Measurements from ENCODE around the gene FAM110A.

Gene FAM110A

DNA sequence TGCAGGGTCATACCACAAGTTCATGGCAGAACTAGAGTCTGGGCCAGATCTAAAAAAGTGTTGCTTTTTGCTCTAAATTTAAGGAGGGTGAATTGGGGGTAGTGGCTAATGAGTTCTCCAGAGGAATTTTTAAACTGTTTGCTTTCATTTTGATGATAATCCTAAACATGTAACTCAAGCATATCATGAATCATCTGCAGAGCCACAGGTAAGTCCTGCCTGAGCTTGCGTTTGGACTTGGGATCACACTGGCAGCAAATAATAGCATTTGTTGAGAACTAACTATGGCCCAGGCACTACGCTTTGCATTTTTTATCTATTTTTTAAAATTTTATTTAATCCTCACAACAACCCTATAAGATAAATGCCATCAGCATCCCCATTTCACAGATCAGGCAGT lies 27.4 kb downstream of the FAM110A start:
- DNase-seq (ENCODE audit: extremely low spot score): no peak
- ChIA-PET POLR2A (no interaction called here), CTCF (no interaction called here)
- no peak for TF ChIP-seq HDGF (IDR thresholded peaks at IDR 0.05; ENCODE audit: borderline replicate concordance)
- TF ChIP-seq SP1 (IDR thresholded peaks at IDR 0.05): no peak
- no peak for TF ChIP-seq ARNT (IDR thresholded peaks at IDR 0.05)
- TF ChIP-seq, protein P1, sequence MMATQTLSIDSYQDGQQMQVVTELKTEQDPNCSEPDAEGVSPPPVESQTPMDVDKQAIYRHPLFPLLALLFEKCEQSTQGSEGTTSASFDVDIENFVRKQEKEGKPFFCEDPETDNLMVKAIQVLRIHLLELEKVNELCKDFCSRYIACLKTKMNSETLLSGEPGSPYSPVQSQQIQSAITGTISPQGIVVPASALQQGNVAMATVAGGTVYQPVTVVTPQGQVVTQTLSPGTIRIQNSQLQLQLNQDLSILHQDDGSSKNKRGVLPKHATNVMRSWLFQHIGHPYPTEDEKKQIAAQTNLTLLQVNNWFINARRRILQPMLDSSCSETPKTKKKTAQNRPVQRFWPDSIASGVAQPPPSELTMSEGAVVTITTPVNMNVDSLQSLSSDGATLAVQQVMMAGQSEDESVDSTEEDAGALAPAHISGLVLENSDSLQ (IDR thresholded peaks at IDR 0.05): no peak
- no peak for TF ChIP-seq ELF4 (IDR thresholded peaks at IDR 0.05)
- no peak for TF ChIP-seq SUZ12 (IDR thresholded peaks at IDR 0.05)
- TF ChIP-seq NFRKB (IDR thresholded peaks at IDR 0.05): no peak
- no peak for TF ChIP-seq TARDBP (IDR thresholded peaks at IDR 0.05)
- no peak for TF ChIP-seq LEF1 (IDR thresholded peaks at IDR 0.05; ENCODE audit: borderline replicate concordance)
- TF ChIP-seq ZNF384 (IDR thresholded peaks at IDR 0.05): no peak

DNA sequence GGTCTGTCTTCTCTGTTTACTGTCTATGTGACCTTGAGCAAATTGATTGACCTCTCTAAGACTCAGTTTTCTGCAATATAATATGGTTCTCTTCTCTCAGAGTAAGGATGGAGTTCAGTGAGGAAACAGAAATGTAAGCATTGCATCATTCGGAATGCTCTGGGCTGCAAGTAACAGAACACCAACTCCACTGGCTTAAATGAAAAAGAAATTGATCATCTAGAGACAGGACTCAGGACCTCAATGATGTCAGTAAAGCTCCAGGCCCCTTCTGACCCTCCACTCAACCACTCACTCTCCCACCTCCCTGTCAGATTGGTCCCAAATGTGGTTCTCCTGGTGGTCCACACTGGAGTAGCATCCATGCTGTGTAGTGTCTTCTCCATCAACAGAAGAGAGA lies 31.9 kb downstream of the FAM110A start:
- ChIA-PET POLR2A (no interaction called here), CTCF (no interaction called here)
- TF ChIP-seq ZNF384 (IDR thresholded peaks at IDR 0.05): no peak
- TF ChIP-seq ARNT (IDR thresholded peaks at IDR 0.05): no peak
- TF ChIP-seq BHLHE40 (IDR thresholded peaks at IDR 0.05; ENCODE audit: borderline replicate concordance): no peak
- TF ChIP-seq SP1 (IDR thresholded peaks at IDR 0.05): no peak
- DNase-seq (ENCODE audit: extremely low spot score): no peak

- ChIA-PET CTCF (no interaction called here), POLR2A (no interaction called here)
- DNase-seq (ENCODE audit: extremely low spot score): no peak
- no peak for TF ChIP-seq FOXM1 (IDR thresholded peaks at IDR 0.05; ENCODE audit: borderline replicate concordance)
- no peak for TF ChIP-seq L3MBTL2 (conservative IDR thresholded peaks at IDR 0.05)
- TF ChIP-seq, protein P1 (IDR thresholded peaks at IDR 0.05): no peak
- no peak for TF ChIP-seq SP1 (IDR thresholded peaks at IDR 0.05)
- no peak for TF ChIP-seq CTBP1 (IDR thresholded peaks at IDR 0.05; ENCODE audit: borderline replicate concordance)
- no peak for TF ChIP-seq HDGF (IDR thresholded peaks at IDR 0.05; ENCODE audit: borderline replicate concordance)
- no peak for TF ChIP-seq FOXK2 (IDR thresholded peaks at IDR 0.05)
- no peak for TF ChIP-seq TARDBP (IDR thresholded peaks at IDR 0.05)
- no peak for TF ChIP-seq NFRKB (IDR thresholded peaks at IDR 0.05)
- TF ChIP-seq LEF1 (IDR thresholded peaks at IDR 0.05; ENCODE audit: borderline replicate concordance): no peak
- no peak for TF ChIP-seq FOXA1 (IDR thresholded peaks at IDR 0.05)
- no peak for TF ChIP-seq BHLHE40 (IDR thresholded peaks at IDR 0.05; ENCODE audit: borderline replicate concordance)
- no peak for TF ChIP-seq ELF4 (IDR thresholded peaks at IDR 0.05)
These were observed 34.8 kb downstream of the FAM110A start for GRCh38 chr20:868279-868678.

GRCh38 chr20:869606-870005 lies 36.1 kb downstream of the FAM110A start:
- POLR2A ChIA-PET: no interaction called here
- TF ChIP-seq LEF1 (IDR thresholded peaks at IDR 0.05; ENCODE audit: borderline replicate concordance): no peak
- no peak for TF ChIP-seq CTBP1 (IDR thresholded peaks at IDR 0.05; ENCODE audit: borderline replicate concordance)
- no peak for TF ChIP-seq BHLHE40 (IDR thresholded peaks at IDR 0.05; ENCODE audit: borderline replicate concordance)
- TF ChIP-seq TARDBP (IDR thresholded peaks at IDR 0.05): no peak
- no peak for TF ChIP-seq FOXK2 (IDR thresholded peaks at IDR 0.05)
- TF ChIP-seq HDGF (IDR thresholded peaks at IDR 0.05; ENCODE audit: borderline replicate concordance): no peak
- no peak for TF ChIP-seq NFRKB (IDR thresholded peaks at IDR 0.05)
- no peak for TF ChIP-seq SUZ12 (IDR thresholded peaks at IDR 0.05)
- no peak for TF ChIP-seq ELF4 (IDR thresholded peaks at IDR 0.05)
- no peak for TF ChIP-seq SP1 (IDR thresholded peaks at IDR 0.05)
- no peak for TF ChIP-seq FOXM1 (IDR thresholded peaks at IDR 0.05; ENCODE audit: borderline replicate concordance)
- TF ChIP-seq, protein P1 (IDR thresholded peaks at IDR 0.05): no peak
- TF ChIP-seq ZNF384 (IDR thresholded peaks at IDR 0.05): no peak
- no peak for TF ChIP-seq L3MBTL2 (conservative IDR thresholded peaks at IDR 0.05)
- no peak for TF ChIP-seq FOXA1 (IDR thresholded peaks at IDR 0.05)
- no peak for TF ChIP-seq ARNT (IDR thresholded peaks at IDR 0.05)
- DNase-seq (ENCODE audit: extremely low spot score): no peak
- CTCF ChIA-PET: interaction anchor here (0.7 kb wide), 1 partner anchor 25 kb away, joined by 3 read pairs; no protein-coding TSS in a partner anchor

DNA sequence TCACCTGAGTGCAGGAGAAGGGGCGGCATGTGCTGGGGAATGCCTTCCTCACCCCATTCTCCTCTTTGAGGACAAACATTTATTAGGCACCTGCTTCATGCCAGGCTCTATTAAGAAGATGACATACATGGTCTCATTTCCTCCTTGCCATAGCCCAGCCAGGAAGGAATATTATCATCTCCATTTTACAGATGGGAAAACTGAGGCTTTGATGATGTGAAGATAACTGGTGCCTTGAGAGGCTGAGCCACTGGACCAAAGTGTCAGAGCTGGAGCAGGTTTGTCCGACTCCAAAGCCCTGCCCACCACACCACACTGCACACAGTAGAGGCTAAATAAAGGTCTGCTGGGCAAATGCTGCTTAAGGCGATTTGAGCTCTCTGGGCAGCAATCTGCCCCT lies 37.2 kb downstream of the FAM110A start:
- ChIA-PET CTCF (no interaction called here), POLR2A (no interaction called here)
- no peak for TF ChIP-seq FOXM1 (IDR thresholded peaks at IDR 0.05; ENCODE audit: borderline replicate concordance)
- TF ChIP-seq TARDBP (IDR thresholded peaks at IDR 0.05): no peak
- TF ChIP-seq, protein P1 (IDR thresholded peaks at IDR 0.05): no peak
- no peak for TF ChIP-seq CTBP1 (IDR thresholded peaks at IDR 0.05; ENCODE audit: borderline replicate concordance)
- TF ChIP-seq FOXK2 (IDR thresholded peaks at IDR 0.05): no peak
- TF ChIP-seq ZNF384 (IDR thresholded peaks at IDR 0.05): no peak
- TF ChIP-seq HDGF (IDR thresholded peaks at IDR 0.05; ENCODE audit: borderline replicate concordance): no peak
- TF ChIP-seq LEF1 (IDR thresholded peaks at IDR 0.05; ENCODE audit: borderline replicate concordance): no peak
- no peak for DNase-seq (ENCODE audit: extremely low spot score)

DNA sequence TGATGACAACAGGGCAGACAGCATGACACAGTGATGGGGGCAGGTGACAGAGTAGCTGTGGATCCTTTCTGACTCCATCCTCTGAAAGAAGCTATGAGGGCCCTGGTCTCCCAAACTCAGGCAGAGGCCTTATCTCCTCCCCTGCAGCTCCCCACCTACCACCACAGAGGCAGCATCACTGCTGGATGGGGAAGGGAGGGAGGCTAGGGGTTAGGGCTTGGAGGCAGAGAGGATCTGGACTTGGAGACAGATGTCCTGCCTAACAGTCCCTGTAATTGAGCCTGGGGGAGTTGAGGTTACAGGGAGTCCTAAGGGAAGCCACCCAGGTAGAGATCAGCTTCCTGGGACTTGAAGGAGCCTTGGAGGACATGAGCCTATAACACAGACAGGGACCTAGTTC lies 37.9 kb downstream of the FAM110A start:
- DNase-seq (ENCODE audit: extremely low spot score): no peak
- TF ChIP-seq TARDBP (IDR thresholded peaks at IDR 0.05) (no peak), ELF4 (IDR thresholded peaks at IDR 0.05) (no peak), ZNF384 (IDR thresholded peaks at IDR 0.05) (no peak), NFRKB (IDR thresholded peaks at IDR 0.05) (no peak), FOXK2 (IDR thresholded peaks at IDR 0.05) (no peak), HDGF (IDR thresholded peaks at IDR 0.05; ENCODE audit: borderline replicate concordance) (no peak), FOXM1 (IDR thresholded peaks at IDR 0.05; ENCODE audit: borderline replicate concordance) (no peak), FOXA1 (IDR thresholded peaks at IDR 0.05) (no peak), CTBP1 (IDR thresholded peaks at IDR 0.05; ENCODE audit: borderline replicate concordance) (no peak), SP1 (IDR thresholded peaks at IDR 0.05) (no peak), BHLHE40 (IDR thresholded peaks at IDR 0.05; ENCODE audit: borderline replicate concordance) (no peak), LEF1 (IDR thresholded peaks at IDR 0.05; ENCODE audit: borderline replicate concordance) (no peak), SUZ12 (IDR thresholded peaks at IDR 0.05) (no peak), L3MBTL2 (conservative IDR thresholded peaks at IDR 0.05) (no peak), ARNT (IDR thresholded peaks at IDR 0.05) (no peak)
- TF ChIP-seq, protein P1 (IDR thresholded peaks at IDR 0.05): no peak
- ChIA-PET CTCF (no interaction called here), POLR2A (no interaction called here)

Data from HEK293T (cell line).